ENCODE measurements around the gene TENM4.

The TENM4 gene

DNA sequence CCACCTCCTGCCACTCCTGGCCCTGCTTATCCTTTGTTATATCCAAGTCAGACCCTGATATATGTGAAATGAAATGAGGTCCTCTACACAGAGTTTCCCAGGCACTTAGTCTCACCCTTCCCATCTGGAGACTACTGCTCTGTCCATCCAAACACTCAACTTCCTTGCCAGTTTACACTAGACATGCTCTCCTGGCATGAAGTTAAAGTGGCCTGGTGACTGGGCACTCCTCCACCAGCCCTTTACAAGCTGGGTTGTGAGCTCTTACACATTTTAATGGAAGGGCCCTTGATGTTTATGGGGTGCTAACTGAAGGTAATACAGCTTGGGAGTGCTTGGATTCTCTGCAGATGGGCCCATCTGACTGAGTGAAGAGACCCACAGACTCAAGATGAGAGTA, 650.0 kb downstream of the TENM4 start:
- no peak for DNase-seq (ENCODE audit: low read depth, low spot score)

DNA sequence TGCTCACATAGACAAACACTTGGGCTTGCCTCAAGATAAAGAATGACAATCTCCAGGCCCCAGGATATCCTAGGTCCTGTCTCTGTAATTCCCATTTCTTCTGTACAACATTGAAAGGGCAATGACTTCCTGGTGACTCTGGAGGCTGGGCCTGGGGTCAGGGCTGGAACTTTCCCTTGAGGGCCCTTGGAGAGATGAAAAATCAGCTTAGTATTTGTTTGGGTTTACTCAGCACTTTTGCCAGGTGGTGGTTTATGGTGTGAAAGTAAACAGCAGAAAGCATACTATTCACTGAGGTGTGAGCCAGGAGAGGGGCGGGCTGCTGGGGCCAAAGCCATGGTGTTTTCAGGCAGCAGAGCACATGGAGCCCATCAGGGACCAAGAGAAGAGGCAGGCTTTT, 651.5 kb downstream of the TENM4 start:
- no peak for DNase-seq (ENCODE audit: low read depth, low spot score)

DNA sequence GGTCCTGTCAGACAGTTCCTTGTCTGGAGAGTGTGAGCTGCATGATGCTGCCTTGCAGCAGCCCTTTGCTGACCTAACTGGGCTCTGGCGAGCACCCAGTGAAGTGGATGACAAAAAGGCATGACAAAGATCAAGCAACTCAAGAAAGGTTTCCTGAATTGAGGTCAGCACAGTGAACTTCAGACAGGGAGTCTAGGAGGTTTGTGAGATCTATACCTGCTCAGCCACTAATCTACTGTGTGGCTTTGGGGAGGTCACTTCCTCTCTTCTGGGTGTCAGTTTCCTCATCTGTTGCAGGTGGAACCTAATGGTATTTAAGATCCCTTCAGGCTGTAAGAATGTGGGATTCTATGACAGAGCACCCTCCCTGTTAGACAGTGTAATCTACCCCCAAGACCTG, 652.3 kb downstream of the TENM4 start:
- DNase-seq (ENCODE audit: low read depth, low spot score): no peak

DNA sequence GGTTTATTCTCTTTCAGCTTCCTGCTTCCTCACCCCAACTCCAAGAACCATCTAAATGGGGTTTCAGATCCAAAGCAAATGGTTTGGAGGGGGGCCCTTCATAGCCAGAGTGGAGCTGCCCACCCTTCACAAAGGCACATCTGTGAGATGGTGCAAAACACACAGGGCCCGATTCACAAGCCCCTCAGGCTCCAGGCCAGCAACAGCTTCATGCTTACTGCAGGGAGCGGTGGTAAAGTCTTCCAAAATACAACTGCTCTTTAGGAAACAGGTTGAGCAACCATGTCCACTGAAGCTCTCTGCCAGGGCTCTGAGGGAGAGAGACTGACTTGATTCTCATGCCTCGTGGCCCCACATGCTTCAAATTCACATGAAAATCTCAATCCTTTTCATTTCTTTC, 653.1 kb downstream of the TENM4 start:
- DNase-seq (ENCODE audit: low read depth, low spot score): no peak

DNA sequence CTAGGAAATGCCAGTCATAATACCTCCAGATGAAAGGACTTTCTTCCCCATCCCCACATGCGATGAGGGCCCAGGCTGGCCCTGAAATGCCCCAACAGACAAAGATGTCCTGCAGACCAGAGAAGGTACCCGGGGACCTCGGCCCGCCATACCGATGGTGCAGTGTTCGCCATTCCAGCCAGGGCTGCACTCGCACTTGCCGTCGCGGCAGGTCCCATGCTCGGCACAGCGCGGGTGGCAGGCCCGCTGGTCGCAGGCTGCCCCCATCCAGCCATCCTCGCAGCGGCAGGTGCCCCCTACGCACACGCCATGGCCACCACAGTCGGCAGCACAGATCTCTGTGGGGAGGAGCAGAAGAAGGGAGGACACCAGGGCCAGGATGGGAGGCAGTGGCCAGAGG, 654.1 kb downstream of the TENM4 start:
- no peak for DNase-seq (ENCODE audit: low read depth, low spot score)

DNA sequence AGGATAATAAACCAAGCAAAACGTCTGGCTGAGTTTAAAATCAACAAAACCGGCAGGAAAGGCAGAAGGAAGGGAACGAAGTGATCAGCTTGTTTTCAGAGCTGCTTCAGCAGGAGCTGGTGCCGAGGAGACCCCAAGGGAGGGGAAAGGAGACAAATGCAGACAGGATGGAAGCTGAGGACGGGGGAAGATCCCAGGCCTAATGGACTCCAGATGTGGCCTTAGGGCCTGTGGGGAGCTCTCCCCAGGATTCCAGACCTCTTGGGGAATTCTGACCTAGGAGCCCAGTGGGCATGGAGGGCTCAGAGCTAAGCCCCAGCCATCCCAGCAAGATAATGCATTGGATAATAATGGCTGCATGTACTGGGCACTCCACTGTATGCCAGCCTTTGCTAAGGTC, 654.7 kb downstream of the TENM4 start:
- DNase-seq (ENCODE audit: low read depth, low spot score): no peak

DNA sequence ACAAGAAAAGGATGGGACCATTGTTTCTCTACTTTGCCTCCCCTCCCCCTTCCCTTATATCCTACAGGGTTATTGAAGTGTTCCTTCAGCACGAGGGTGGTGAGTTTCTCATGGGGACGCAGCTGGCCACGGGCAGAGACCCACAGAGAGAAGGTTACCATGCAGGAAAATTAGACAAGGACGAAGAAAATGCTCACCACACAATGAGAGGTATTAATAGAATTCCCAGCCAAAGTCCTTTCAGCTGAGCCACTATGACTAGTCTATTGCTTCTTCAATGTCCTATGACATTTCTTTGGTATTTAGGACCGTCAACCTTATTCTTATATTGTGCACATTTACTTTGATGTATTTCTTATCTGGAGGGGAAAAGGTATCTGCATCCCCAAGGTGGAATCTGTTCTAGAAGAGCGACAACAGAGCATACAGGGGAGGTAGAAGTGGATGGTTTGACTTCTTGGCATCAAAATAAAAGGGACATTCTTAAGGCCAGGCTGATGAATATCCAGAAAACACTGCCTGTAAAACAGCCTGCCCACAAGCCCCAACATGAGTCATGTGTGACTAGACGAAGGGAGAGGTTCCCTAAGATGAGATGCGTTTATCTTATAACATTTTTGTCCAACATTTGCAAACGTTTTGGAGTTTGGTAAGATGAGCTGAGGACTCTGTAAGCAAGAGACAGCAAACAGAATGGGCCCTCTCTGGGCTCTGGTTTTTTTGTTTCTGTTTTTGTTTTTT, 656.3 kb downstream of the TENM4 start:
- DNase-seq (ENCODE audit: low read depth, low spot score): no peak

DNA sequence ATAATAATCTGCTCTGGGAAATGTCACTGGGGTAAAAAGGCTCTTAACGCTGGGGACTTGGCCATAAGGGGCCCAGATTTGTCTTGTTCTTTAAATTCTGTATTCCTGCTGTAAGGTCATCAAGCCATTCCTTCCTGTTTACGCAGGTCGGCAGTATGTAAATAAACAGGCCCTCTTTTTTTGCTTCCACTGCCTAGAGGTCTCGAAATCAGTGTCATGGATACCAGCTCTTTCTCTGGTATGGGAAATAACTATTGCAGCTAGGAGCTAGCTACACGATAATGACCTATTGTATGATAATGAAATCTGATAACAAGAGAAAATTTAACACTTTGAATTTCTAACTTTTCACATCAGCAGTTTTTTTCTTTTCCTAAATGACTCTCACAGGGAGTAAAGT, 657.0 kb downstream of the TENM4 start:
- no peak for DNase-seq (ENCODE audit: low read depth, low spot score)

DNA sequence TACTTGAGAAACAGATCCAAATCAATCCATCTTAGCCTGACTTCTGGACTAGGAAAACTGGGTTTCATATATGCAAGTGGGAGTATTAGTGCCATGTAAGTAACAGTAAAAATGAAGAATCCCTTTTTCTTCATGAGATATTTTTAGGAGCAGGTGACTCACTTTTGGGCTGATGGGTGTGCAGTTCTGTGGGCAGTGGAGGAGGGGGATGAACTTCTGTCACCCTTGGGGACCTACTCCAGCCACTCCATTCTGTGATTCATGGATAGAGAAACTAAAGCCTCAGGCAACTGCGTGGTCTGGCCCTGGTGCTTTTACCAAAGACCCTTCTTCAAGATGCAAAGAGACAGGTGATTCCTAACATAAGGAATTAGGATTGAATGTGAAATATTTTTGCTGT, 657.5 kb downstream of the TENM4 start:
- DNase-seq (ENCODE audit: low read depth, low spot score): no peak

DNA sequence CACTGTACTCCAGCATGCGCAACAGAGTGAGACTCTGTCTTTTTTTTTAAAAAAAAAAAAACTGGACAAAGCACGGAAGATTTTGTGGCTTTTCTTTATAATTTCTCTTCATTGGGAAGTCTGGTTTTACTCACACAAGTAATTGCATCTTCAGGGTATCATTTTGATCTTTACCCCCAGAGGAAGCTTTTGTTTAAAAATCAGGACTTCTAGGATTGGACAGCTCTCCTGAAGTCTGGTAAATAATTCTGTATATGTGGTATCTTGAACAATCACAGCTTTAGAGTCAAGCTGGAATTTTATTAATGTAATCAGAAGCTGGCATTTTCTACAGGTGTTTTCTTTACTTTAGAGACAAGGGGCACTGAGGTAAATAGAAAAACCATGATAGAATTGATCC, 658.1 kb downstream of the TENM4 start:
- no peak for DNase-seq (ENCODE audit: low read depth, low spot score)

DNA sequence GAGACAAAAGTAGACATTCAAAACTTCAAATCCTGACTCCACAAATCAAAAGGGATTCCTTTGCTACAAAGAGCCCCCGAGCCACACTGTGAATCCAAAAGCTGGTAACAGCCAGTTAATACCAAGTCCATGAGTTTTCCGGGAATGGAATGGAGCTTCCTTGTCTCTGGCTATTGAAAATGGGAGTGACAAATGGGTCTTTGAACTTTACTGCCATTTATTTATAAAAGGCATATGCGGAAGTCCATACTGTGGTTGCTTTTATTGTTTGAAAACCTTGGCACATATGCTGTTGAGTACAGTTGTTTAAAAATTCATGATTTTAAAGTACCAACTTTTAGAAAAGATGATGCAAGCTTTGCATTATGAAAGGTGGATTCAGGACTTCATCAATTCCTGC, 659.9 kb downstream of the TENM4 start:
- DNase-seq (ENCODE audit: low read depth, low spot score): no peak

DNA sequence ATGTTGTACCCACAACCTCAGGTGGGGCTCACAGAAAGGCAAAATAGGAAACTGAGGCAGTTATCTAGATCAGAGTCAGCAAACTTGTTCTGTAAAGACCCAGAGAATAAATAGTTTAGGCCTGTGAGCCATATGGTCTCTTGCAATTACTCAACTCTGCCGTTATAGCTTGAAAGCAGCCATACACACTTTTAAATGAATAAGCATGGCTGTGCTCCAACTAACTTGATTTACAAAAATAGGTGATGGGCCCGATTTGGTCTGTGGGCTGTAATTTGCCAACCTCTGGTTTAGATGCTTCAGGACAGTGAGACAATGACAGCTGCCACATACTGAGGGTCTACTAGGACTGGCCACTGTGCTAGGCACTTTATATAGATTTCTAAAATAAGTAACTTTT, 667.3 kb downstream of the TENM4 start:
- no peak for DNase-seq (ENCODE audit: low read depth, low spot score)

DNA sequence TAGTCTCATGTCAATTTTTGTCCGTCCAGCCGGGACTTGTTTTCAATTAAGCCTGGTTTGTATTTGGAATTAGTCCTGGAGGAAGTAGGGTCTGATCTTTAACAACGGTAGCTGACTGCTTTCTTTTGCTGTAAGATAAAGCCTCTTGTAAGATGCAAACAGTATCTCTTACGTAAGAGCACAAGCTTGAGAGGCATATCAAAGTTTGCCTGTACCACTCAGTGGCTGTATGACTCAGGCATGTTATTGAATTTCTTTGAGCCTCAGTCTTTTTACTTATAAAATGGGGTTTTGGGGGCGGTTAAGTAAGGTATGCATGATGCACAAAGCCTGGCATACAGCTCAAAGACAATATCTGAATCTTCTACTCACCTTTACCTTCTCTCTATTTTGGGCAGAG, 667.8 kb downstream of the TENM4 start:
- no peak for DNase-seq (ENCODE audit: low read depth, low spot score)

DNA sequence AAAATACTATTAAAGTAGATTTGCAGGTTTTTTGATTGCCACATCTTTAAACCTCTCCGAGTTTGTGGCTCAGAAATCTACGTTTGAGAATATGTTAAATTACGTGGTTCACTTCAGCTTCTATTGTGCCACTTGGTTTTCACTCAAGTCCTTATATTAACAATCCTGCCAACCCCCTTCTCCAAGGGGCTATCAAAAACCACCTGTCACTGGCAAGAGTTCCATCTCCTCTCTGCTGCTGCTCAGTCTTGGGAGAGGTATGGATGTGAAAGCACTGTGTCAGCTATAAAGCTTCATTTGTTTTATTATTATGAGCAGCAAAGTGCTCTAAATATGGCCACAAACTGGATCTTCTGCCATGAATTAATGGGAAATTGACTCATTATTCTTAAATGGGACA, 668.6 kb downstream of the TENM4 start:
- DNase-seq (ENCODE audit: low read depth, low spot score): no peak

DNA sequence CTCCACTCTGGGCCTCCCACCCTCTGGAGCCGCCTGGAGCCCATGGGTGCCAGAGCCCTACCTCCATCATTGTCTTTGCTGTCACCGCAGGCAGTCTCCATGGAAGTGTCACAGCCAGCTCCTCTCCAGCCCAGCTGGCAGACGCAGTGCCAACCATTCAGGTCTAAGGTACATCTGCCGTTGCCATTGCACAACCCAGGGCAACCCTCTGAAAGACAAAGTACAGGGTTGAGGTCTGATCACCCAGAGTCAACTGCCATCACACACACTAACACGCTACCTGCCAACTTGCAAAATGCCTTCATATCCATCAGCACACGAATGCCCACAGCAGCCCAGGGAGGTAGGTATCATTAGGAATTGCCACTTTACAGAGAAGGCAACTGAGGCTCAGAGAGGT, 669.9 kb downstream of the TENM4 start:
- DNase-seq (ENCODE audit: low read depth, low spot score): no peak

DNA sequence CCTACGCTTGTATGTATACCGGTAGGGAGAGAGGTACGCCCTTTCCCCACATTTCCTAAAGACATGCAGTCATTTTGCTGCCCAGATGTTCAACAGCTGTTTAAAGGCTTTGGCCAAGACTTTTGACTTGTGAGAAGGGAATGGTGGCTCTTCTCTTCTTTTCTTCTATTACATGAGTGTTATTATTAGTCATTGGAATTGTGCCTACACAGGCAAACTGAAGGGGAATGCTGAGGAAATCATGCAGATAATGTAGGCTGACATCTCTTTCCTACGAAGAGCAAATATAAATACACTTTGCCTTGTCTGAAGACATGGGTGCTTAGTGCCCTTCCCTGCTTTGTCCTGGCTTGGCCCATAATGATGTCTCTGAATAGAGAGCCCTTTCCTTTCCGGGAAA, 671.9 kb downstream of the TENM4 start:
- DNase-seq (ENCODE audit: low read depth, low spot score): no peak

DNA sequence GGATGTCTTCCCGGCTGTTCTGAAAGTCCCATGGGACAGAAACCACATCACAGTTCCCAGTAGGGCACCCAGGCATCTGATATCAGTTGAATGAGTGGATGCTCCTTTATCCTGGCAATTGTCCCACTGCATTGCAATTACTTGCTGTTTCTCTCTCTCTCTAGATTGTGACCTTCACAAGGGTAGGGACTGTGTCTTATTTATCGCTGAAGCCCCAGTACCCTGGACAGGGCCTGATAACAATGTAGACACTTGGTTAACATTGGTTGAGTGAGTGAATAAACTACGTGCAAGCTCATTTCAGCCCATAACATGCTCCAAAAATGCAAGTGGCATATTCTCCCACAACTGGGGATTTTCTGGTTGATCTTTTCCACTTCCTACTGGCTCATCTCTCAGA, 672.5 kb downstream of the TENM4 start:
- no peak for DNase-seq (ENCODE audit: low read depth, low spot score)

DNA sequence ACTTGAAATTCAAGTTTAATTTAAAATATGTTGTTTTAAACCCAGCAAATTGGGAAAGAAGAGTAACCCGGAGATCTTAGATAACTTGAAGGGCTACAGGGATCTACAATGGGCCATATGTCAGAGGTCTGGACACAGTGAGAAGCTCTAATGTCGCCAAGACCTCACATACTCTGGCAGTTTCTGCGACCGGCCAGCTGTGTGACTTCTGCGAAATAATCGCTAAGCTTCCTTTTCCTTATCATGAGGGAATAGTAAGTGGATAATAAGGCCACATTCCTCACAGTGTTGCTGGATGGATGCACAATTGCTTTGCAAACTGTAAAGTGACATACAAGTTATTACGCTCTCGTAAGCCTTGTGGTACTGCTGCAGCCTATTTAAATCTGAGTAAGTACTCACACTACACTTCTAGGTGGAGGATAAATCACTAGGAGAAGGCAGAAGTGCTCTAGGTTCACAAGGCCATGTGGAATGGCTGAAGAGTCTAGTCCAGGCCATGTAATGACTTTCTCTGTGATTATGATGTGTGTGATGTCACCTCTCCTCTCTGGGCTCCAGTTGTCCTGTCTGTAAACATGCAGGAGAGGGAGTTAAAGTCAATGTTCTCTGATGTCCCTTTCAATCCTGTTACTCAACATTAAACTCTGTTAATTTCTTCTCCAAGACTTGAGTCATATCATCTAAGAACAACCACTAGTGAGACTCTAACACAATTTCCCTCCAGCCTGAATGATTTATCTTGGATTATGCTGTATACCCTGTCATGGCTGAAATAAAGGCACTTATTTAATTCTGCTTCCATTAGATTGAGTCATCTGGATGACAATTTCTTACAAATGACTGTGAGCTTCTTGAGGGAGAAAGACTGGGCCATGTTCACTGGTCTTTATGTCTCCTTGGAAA, 673.5 kb downstream of the TENM4 start:
- no peak for DNase-seq (ENCODE audit: low read depth, low spot score)

DNA sequence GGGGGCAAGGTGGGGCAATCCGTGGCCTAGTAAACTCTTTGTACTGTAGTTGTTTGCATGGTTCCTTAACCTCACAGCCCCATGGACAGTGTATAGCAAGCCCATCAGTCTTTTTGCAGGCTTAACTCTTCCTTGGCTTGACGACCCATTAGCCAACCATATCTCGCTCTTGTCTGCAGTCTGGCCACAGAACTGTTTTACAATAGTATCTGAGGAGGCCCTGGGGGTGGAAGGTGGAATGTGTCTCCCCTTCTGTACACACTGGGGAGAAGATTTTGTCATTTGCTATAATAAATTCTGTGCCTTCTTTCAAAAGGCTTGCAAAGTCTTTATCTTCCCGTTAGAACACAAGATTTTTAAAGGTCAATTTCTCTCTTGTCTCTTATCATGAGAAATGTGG, 675.9 kb downstream of the TENM4 start:
- no peak for DNase-seq (ENCODE audit: low read depth, low spot score)

DNA sequence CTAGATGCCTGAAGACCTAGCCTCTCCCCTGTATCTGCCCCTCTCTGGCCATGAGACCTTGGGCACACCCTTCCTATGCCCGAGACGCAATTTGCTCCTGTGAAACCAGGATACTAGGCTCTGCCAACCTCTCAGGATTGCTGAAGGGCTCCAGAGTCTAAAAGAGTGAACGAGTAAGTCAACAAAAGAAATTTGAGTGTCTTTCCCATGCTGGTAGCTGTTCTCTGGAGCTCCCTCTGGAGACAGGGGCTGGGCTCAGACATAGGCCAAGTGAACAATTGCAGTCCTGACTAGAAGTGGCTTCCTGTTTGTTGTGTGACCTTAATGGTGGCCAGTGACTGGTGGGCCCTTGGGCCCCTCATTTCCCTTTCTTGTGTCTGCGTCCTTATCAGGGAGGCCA, 677.2 kb downstream of the TENM4 start:
- no peak for DNase-seq (ENCODE audit: low read depth, low spot score)

DNA sequence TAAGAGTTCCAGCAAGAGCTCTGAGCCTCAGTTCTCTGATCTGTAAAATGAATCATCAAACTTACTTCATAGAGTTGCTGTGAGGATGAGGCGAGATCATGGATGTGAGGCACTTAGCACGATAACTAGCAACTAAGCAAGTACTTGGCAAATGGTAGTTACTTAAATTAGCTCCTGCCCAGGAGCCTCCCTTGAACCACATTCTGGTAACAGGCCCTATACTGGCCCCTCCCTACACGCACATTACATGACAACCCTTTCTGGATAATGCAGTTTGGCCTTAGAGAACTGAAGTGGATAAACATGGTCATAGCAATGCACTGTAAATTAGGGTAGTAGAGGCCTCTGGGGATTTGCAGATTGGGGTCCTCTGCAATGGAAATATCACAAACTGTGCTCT, 678.7 kb downstream of the TENM4 start:
- no peak for DNase-seq (ENCODE audit: low read depth, low spot score)

DNA sequence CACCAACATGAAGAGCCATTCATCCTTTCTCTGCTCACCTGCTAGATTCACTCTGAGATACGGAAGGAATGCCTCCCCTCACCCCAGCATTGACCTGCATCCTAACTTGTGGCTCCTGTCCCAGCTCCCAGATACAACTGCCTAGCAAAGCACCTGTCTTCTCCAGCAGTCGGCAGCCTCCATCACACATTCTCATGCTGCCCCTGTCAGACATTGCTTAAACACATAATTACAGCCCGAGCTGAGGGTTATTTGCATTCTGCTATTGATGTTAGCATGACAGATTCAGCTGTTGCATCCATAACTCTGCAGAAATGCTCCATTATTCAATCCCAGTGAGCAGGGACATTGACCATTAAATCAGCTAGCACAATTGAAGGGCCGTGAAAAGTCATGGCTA, 681.8 kb downstream of the TENM4 start:
- no peak for DNase-seq (ENCODE audit: low read depth, low spot score)

DNA sequence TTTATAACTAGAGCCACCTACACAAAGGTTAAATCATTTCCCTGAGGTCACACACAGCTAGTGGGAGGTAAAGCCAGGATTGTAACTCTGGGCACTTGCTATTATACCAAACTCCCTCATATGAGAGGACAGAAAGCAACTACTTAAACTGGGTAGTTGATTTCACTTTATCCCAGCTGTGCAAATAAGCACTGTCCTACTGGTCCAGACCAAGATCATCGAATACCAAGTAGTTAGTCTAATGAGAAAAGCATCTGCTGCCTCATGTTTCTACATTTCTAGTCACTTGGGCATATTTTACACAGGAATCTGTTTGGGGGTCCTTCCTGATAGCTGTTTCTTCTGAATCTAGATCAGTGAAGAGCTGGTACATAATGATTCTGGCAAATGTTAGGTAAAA, 687.5 kb downstream of the TENM4 start:
- DNase-seq (ENCODE audit: low read depth, low spot score): no peak
